ENCODE data around the gene CLRN2.

GRCh38 chr4:17534705-17535104, 19.7 kb downstream of the CLRN2 start:
- TF ChIP-seq CTCF (IDR thresholded peaks at IDR 0.05; ENCODE audit: low read depth, low read length, poor library complexity, severe bottlenecking) (no peak), EZH2phosphoT487 (IDR thresholded peaks at IDR 0.05; ENCODE audit: borderline replicate concordance, low read length) (no peak)

Data from DOHH2 (cell line).